Vagina (tissue), 2 donors: ENCODE results near the gene CCHCR1.

Source experiments
- POLR2A ChIP-seq, 2 donors: fragments of 450-650 bp; IDR thresholded peaks; one replicate each; pipeline ENCODE4 v1.6.1; 2017; ENCODE audit warnings: antibody characterized with exemption in 2 of 2, mild to moderate bottlenecking in 2 of 2, moderate library complexity in 2 of 2
- TF ChIP-seq, protein P1 (sequence below), 3 experiments: fragments of 450-650 bp in 2 of 3; fragments of 200-600 bp in 1 of 3; sonication (generic) in 1 of 3; IDR thresholded peaks; one replicate each; pipeline ENCODE4 v1.5.1; 2017 to 2019; ENCODE audit warnings: antibody characterized with exemption in 3 of 3, mild to moderate bottlenecking in 2 of 3, moderate library complexity in 2 of 3

DNA sequence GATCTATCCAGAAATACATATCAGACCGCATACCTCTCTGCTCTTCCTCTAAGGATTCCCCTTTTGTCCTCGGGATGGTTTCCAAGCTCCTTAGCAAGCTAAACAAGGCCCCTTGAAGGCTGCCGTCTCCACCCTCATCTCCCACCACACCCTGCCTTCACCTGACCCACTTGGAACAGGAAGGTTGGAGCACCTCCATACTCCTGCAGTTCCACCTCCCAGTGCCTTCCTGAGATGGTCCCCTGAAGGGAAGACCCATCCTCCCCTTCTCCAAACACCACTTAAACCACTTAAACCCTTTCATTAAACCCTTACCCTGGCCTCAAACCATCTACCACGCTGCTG lies 21.4 kb upstream of the CCHCR1 start:
- TF ChIP-seq, protein P1, sequence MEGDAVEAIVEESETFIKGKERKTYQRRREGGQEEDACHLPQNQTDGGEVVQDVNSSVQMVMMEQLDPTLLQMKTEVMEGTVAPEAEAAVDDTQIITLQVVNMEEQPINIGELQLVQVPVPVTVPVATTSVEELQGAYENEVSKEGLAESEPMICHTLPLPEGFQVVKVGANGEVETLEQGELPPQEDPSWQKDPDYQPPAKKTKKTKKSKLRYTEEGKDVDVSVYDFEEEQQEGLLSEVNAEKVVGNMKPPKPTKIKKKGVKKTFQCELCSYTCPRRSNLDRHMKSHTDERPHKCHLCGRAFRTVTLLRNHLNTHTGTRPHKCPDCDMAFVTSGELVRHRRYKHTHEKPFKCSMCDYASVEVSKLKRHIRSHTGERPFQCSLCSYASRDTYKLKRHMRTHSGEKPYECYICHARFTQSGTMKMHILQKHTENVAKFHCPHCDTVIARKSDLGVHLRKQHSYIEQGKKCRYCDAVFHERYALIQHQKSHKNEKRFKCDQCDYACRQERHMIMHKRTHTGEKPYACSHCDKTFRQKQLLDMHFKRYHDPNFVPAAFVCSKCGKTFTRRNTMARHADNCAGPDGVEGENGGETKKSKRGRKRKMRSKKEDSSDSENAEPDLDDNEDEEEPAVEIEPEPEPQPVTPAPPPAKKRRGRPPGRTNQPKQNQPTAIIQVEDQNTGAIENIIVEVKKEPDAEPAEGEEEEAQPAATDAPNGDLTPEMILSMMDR (IDR thresholded peaks at IDR 0.05), result no peak
- no peak for TF ChIP-seq POLR2A (IDR thresholded peaks at IDR 0.05)
